Duodenal mucosa (tissue), 2 donors: ENCODE results near the gene BAHCC1.

Source experiments
- H3K27ac ChIP-seq: one replicate; pipeline ENCODE4 v1.7.0; 2013; ENCODE audit warnings: low read depth, low read length
- H3K27me3 ChIP-seq, 2 donors: one replicate each; pipeline ENCODE4 v1.7.0; 2013; ENCODE audit warnings: low read length in 2 of 2, control low read depth in 1 of 2; ENCODE audit not compliant: insufficient read depth in 2 of 2, control insufficient read depth in 1 of 2
- H3K36me3 ChIP-seq, 2 donors: one replicate each; pipeline ENCODE4 v1.7.0; 2013; ENCODE audit warnings: low read length in 2 of 2, control low read depth in 1 of 2; ENCODE audit not compliant: insufficient read depth in 2 of 2, control insufficient read depth in 1 of 2
- H3K4me1 ChIP-seq, 2 donors: one replicate each; pipeline ENCODE4 v1.7.0; 2013; ENCODE audit warnings: low read length in 2 of 2, control low read depth in 1 of 2; ENCODE audit not compliant: insufficient read depth in 2 of 2, control insufficient read depth in 1 of 2
- H3K4me3 ChIP-seq, 2 donors: one replicate each; pipeline ENCODE4 v1.7.0; 2013; ENCODE audit warnings: low read length in 2 of 2, low read depth in 1 of 2
- H3K9ac ChIP-seq, 2 donors: one replicate each; pipeline ENCODE4 v1.7.0; 2013; ENCODE audit warnings: low read length in 2 of 2, low read depth in 1 of 2
- H3K9me3 ChIP-seq, 2 donors: one replicate each; pipeline ENCODE4 v1.7.0; 2013; ENCODE audit warnings: low read length in 2 of 2, control low read depth in 1 of 2; ENCODE audit not compliant: control insufficient read depth in 1 of 2

The BAHCC1 gene

GRCh38 chr17:81509207-81509971, 114.1 kb downstream of the BAHCC1 start:
- H3K27ac ChIP-seq, result peak overlapping the region; percentile 11
- no peaks in the 10 kb centered on the region for H3K9me3 ChIP-seq
- peaks cover 34 to 36% of the 10 kb centered on the region in 2 donors for H3K36me3 ChIP-seq
- peak overlapping the region; percentile 82 to 93 for H3K4me3 ChIP-seq
- peaks cover 13 to 26% of the 10 kb centered on the region in 2 donors for H3K4me1 ChIP-seq
- H3K9ac ChIP-seq, result peak overlapping the region; percentile 82 to 99
- H3K27me3 ChIP-seq, result no peaks in the 10 kb centered on the region

DNA sequence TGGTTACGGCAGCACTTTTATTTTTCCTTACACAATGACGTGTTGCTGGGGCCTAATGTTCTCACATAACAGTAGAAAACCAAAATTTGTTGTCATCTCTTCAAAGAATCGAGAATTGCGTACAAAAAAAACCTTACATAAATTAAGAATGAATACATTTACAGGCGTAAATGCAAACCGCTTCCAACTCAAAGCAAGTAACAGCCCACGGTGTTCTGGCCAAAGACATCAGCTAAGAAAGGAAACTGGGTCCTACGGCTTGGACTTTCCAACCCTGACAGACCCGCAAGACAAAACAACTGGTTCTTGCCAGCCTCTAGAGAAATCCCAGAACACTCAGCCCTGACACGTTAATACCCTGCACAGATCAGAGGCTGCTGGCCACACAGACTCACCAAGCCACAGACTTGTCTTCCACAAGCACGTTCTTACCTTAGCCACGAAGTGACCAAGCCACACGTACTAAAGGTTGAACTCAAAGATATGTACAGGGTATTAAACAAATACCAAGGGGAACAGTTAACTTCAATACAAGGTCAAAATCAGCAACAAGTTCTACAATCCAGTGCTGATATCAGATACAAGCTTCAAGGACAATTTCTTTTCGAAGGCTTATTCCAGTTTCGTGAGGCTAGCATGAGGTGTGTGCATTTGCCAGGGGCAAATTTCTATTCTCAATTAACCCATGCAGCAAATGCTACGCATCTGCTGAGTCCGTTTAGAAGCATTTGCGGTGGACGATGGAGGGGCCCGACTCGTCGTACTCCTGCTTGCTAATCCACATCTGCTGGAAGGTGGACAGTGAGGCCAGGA, 114.9 kb downstream of the BAHCC1 start:
- peaks cover 34 to 36% of the 10 kb centered on the region in 2 donors for H3K36me3 ChIP-seq
- peak overlapping the region; percentile 82 to 93 for H3K4me3 ChIP-seq
- no peaks in the 10 kb centered on the region for H3K9me3 ChIP-seq
- no peaks in the 10 kb centered on the region for H3K27me3 ChIP-seq
- peaks cover 13 to 26% of the 10 kb centered on the region in 2 donors for H3K4me1 ChIP-seq
- H3K9ac ChIP-seq, result peak overlapping the region; percentile 82 to 99
- peak overlapping the region; percentile 11 for H3K27ac ChIP-seq

DNA sequence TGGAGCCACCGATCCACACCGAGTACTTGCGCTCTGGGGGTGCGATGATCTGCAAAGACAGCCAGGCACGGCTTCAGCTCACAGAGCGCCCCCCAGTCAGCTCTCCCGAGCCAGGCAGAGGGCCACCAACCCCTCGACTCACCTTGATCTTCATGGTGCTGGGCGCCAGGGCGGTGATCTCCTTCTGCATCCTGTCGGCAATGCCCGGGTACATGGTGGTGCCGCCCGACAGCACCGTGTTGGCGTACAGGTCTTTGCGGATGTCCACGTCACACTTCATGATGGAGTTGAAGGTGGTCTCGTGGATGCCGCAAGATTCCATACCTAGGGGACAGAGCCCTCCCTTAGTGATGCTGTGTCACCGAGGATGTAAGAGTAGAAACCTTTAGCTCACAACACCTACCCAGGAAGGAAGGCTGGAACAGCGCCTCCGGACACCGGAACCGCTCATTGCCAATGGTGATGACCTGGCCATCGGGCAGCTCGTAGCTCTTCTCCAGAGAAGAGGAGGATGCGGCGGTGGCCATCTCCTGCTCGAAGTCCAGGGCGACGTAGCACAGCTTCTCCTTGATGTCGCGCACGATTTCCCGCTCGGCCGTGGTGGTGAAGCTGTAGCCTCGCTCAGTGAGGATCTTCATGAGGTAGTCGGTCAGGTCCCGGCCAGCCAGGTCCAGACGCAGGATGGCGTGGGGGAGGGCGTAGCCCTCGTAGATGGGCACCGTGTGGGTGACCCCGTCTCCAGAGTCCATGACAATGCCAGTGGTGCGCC, 115.7 kb downstream of the BAHCC1 start:
- H3K4me3 ChIP-seq, result peak overlapping the region; percentile 82 to 93
- peaks cover 34 to 36% of the 10 kb centered on the region in 2 donors for H3K36me3 ChIP-seq
- no peaks in the 10 kb centered on the region for H3K9me3 ChIP-seq
- H3K4me1 ChIP-seq, result peaks cover 19 to 33% of the 10 kb centered on the region in 2 donors
- H3K27me3 ChIP-seq, result no peaks in the 10 kb centered on the region
- peak overlapping the region; percentile 91 for H3K27ac ChIP-seq
- peak overlapping the region; percentile 82 to 99 for H3K9ac ChIP-seq

GRCh38 chr17:81511554-81511803, 116.2 kb downstream of the BAHCC1 start:
- H3K27ac ChIP-seq, result peak overlapping the region; percentile 91
- no peaks in the 10 kb centered on the region for H3K9me3 ChIP-seq
- H3K4me3 ChIP-seq, result peak overlapping the region; percentile 82 to 93
- peaks cover 34 to 36% of the 10 kb centered on the region in 2 donors for H3K36me3 ChIP-seq
- H3K27me3 ChIP-seq, result no peaks in the 10 kb centered on the region
- H3K9ac ChIP-seq, result peak overlapping the region; percentile 82 to 99
- H3K4me1 ChIP-seq, result peaks cover 24 to 38% of the 10 kb centered on the region in 2 donors

GRCh38 chr17:81511804-81512561, 116.7 kb downstream of the BAHCC1 start:
- Histone ChIP-seq H3K36me3 (peaks cover 34 to 36% of the 10 kb centered on the region in 2 donors), H3K4me3 (peak overlapping the region; percentile 82 to 93), H3K4me1 (peaks cover 24 to 42% of the 10 kb centered on the region in 2 donors)

GRCh38 chr17:81512562-81513371, 117.5 kb downstream of the BAHCC1 start, which contains the start of gene ACTG1:
TSS of gene ACTG1 (minus strand) at chr17:81512799. CDS start at chr17:81512354, 445 bp downstream.
- peak within 1 kb of the TSS; percentile 98 to 99 for H3K9ac ChIP-seq
- no peaks in the 10 kb centered on the region for H3K9me3 ChIP-seq
- peaks cover 34 to 36% of the 10 kb centered on the region in 2 donors for H3K36me3 ChIP-seq
- no peaks in the 10 kb centered on the region for H3K27me3 ChIP-seq
- H3K4me3 ChIP-seq, result peak within 1 kb of the TSS; percentile 82 to 93
- H3K4me1 ChIP-seq, result peaks cover 24 to 43% of the 10 kb centered on the region in 2 donors
- H3K27ac ChIP-seq, result peak within 1 kb of the TSS; percentile 99

More at GRCh38 chr17:81511804-81512561, 116.7 kb downstream of the BAHCC1 start:
- Histone ChIP-seq H3K27ac (peak overlapping the region; percentile 91), H3K27me3 (no peaks in the 10 kb centered on the region), H3K9ac (peak overlapping the region; percentile 82 to 99), H3K9me3 (no peaks in the 10 kb centered on the region)

DNA sequence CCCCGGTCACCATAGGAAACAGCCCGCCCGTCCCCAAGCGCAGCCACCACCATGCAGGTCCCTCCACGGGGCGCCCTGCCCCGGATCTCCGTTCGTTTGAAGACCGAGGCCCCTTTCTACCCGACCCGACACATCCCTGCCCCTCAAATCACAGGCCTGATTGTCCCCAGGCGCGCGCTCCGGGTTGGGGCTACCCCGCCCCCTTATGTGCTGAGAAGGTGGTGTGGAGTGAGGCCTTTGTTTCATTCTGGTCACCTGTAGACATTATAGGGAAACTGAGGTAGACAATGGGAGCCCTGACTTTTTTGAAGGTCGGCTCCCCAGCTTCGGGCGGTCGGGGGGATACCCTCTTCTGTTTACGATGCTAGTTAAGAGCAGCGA, 118.1 kb downstream of the BAHCC1 start:
- Histone ChIP-seq H3K9me3 (no peaks in the 10 kb centered on the region), H3K4me1 (peaks cover 27 to 49% of the 10 kb centered on the region in 2 donors), H3K9ac (peak overlapping the region; percentile 94 to 98), H3K4me3 (peak overlapping the region; percentile 66 to 72), H3K27ac (peak overlapping the region; percentile 99), H3K27me3 (no peaks in the 10 kb centered on the region), H3K36me3 (peaks cover 34 to 36% of the 10 kb centered on the region in 2 donors)

DNA sequence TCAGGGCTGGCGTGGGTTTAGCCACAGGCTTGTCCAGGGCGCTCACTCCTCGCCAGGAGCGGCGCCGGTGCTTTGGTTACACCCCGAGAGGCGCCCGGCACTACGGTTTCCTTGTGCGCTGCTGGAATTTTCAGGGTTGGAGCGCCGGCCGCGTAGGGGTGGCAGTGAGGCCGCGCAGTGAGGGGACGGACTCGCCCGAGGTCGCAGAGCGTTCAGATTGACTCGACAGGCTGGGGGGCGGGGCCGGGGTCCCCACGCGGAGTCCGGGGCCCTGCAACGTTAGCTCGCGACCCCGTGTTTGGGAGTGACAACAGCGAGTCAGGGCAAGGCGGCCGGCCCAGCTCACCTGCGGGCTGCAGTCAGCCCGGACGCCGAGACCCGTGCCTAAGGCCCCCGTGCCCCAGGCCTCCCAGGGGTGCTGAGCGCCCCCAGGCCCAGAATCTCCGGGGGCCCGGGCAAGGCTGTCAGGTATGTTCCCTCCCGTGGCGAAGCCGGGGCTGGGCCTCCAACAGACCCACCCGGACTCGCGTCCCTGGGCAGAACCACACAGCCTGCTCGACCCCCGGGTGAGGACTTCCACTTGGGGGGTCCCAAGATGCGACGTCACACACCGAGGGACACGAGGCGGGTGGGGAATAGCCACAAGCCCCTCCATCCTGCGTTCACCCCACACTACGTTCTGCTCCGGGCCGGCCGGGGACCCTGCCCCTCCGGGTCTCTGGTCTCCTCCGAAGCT, 118.7 kb downstream of the BAHCC1 start:
- Histone ChIP-seq H3K9ac (peak overlapping the region; percentile 94 to 98), H3K27ac (peak overlapping the region; percentile 99), H3K4me3 (peak overlapping the region; percentile 66 to 72), H3K36me3 (peaks cover 29 to 32% of the 10 kb centered on the region in 2 donors), H3K9me3 (no peaks in the 10 kb centered on the region), H3K27me3 (no peaks in the 10 kb centered on the region), H3K4me1 (peaks cover 27 to 52% of the 10 kb centered on the region in 2 donors)
